Measurements from ENCODE around the gene KANSL1. TPM values are rescaled to one million over a fixed set of nuclear protein-coding genes. Genes with fewer than 3 reads are reported as not detected.

The KANSL1 gene
- total RNA-seq, 1 donor from 2014 or later: 129 TPM

- peaks cover 30% of the 10 kb centered on the region for H3K36me3 Mint-ChIP-seq
- DNase-seq (ENCODE audit: extremely low spot score, unreplicated experiment): no peak
- H3K4me3 Mint-ChIP-seq: no peak overlapping the region
- no peak for TF ChIP-seq CTCF (conservative IDR thresholded peaks at IDR 0.05)
- H3K9me3 Mint-ChIP-seq: no peaks in the 10 kb centered on the region
- peaks cover 7% of the 10 kb centered on the region for H3K4me1 Mint-ChIP-seq (ENCODE audit: unreplicated experiment)
- H3K27ac Mint-ChIP-seq: no peak overlapping the region
- no peaks in the 10 kb centered on the region for H3K27me3 Mint-ChIP-seq
These were observed 154.3 kb downstream of the KANSL1 start for GRCh38 chr17:46038937-46039336.

- Mint-ChIP-seq H3K27ac (peak overlapping the region; percentile 1), H3K9me3 (no peaks in the 10 kb centered on the region), H3K4me3 (no peak overlapping the region), H3K4me1 (ENCODE audit: unreplicated experiment) (peaks cover 3% of the 10 kb centered on the region), H3K27me3 (no peaks in the 10 kb centered on the region), H3K36me3 (peaks cover 26% of the 10 kb centered on the region)
- no peak for DNase-seq (ENCODE audit: extremely low spot score, unreplicated experiment)
- no peak for TF ChIP-seq CTCF (conservative IDR thresholded peaks at IDR 0.05)
These were observed 154.8 kb downstream of the KANSL1 start for GRCh38 chr17:46038414-46038813.

- no peak overlapping the region for H3K4me3 Mint-ChIP-seq
- TF ChIP-seq CTCF (conservative IDR thresholded peaks at IDR 0.05): no peak
- H3K27ac Mint-ChIP-seq: peak overlapping the region; percentile 1
- H3K36me3 Mint-ChIP-seq: peaks cover 23% of the 10 kb centered on the region
- H3K9me3 Mint-ChIP-seq: no peaks in the 10 kb centered on the region
- no peaks in the 10 kb centered on the region for H3K27me3 Mint-ChIP-seq
- DNase-seq (ENCODE audit: extremely low spot score, unreplicated experiment): no peak
- H3K4me1 Mint-ChIP-seq (ENCODE audit: unreplicated experiment): no peaks in the 10 kb centered on the region
These were observed 155.4 kb downstream of the KANSL1 start for GRCh38 chr17:46037722-46038255.

- no peaks in the 10 kb centered on the region for H3K9me3 Mint-ChIP-seq
- TF ChIP-seq CTCF (conservative IDR thresholded peaks at IDR 0.05): no peak
- peaks cover 30% of the 10 kb centered on the region for H3K36me3 Mint-ChIP-seq
- no peak overlapping the region for H3K27ac Mint-ChIP-seq
- no peak overlapping the region for H3K4me3 Mint-ChIP-seq
- DNase-seq (ENCODE audit: extremely low spot score, unreplicated experiment): no peak
- no peaks in the 10 kb centered on the region for H3K4me1 Mint-ChIP-seq (ENCODE audit: unreplicated experiment)
- no peaks in the 10 kb centered on the region for H3K27me3 Mint-ChIP-seq
These were observed 156.7 kb downstream of the KANSL1 start for GRCh38 chr17:46036491-46036890.

GRCh38 chr17:46035112-46035818, 158.0 kb downstream of the KANSL1 start:
- no peak for TF ChIP-seq CTCF (conservative IDR thresholded peaks at IDR 0.05)
- no peak overlapping the region for H3K4me3 Mint-ChIP-seq
- H3K4me1 Mint-ChIP-seq (ENCODE audit: unreplicated experiment): no peaks in the 10 kb centered on the region
- no peaks in the 10 kb centered on the region for H3K9me3 Mint-ChIP-seq
- DNase-seq (ENCODE audit: extremely low spot score, unreplicated experiment): no peak
- peaks cover 38% of the 10 kb centered on the region for H3K36me3 Mint-ChIP-seq
- H3K27me3 Mint-ChIP-seq: no peaks in the 10 kb centered on the region
- H3K27ac Mint-ChIP-seq: peak overlapping the region; percentile 1
